HepG2 (cell line): ENCODE results near the gene ARMH3. TPM values are rescaled to one million over a fixed set of nuclear protein-coding genes. Genes with fewer than 3 reads are reported as not detected.

Experiments
- ERF ChIP-seq: IDR thresholded peaks from 2 replicates; pipeline ENCODE4 v1.6.1; 2018; ENCODE audit warnings: missing biosample characterization, missing genetic modification reagents
- IKZF5 ChIP-seq: IDR thresholded peaks from 2 replicates; pipeline ENCODE4 v1.6.1; 2018; ENCODE audit warnings: missing genetic modification reagents, mild to moderate bottlenecking, missing compliant biosample characterization
- SATB2 ChIP-seq: sonication (generic); formaldehyde crosslinking; IDR thresholded peaks from 2 replicates; pipeline ENCODE4 v1.5.0; 2020; ENCODE audit warnings: missing genetic modification reagents
- SKIL ChIP-seq: sonication (generic); formaldehyde crosslinking; IDR thresholded peaks from 2 replicates; pipeline ENCODE4 v1.8.0; 2022; ENCODE audit warnings: missing genetic modification reagents, mild to moderate bottlenecking, moderate library complexity, borderline replicate concordance
- SMARCC2 ChIP-seq: fragments of 450-650 bp; IDR thresholded peaks from 2 replicates; pipeline ENCODE4 v1.6.1; 2017; ENCODE audit warnings: antibody characterized with exemption, mild to moderate bottlenecking
- SRF ChIP-seq: IDR thresholded peaks from 2 replicates; pipeline ENCODE4 v1.6.1; 2011; ENCODE audit warnings: mild to moderate bottlenecking, low read depth, low read length, moderate library complexity
- TRIM24 ChIP-seq: sonication (generic); formaldehyde crosslinking; IDR thresholded peaks from 2 replicates; pipeline ENCODE4 v1.8.0; 2022; ENCODE audit warnings: mild to moderate bottlenecking, missing genetic modification reagents
- USF2 ChIP-seq, 2 experiments: sonication (generic) in 1 of 2; formaldehyde crosslinking in 1 of 2; IDR thresholded peaks; 2 replicates each; pipeline versions ENCODE4 v1.5.1 to v1.6.1; 2011 to 2020; ENCODE audit warnings: borderline replicate concordance in 1 of 2, low read depth in 1 of 2, low read length in 1 of 2, mild to moderate bottlenecking in 1 of 2, missing genetic modification reagents in 1 of 2, moderate library complexity in 1 of 2
- WIZ ChIP-seq: sonication (generic); formaldehyde crosslinking; IDR thresholded peaks from 2 replicates; pipeline ENCODE4 v1.5.1; 2020; ENCODE audit warnings: mild to moderate bottlenecking, missing genetic modification reagents
- ZC3H13 ChIP-seq: sonication (generic); formaldehyde crosslinking; IDR thresholded peaks from 2 replicates; pipeline ENCODE4 v1.8.1; 2023; ENCODE audit warnings: mild to moderate bottlenecking, missing genetic modification reagents, moderate library complexity
- ZNF414 ChIP-seq: sonication (generic); formaldehyde crosslinking; IDR thresholded peaks from 2 replicates; pipeline ENCODE4 v1.5.0; 2020; ENCODE audit warnings: missing genetic modification reagents
- ZNF552 ChIP-seq: sonication (generic); formaldehyde crosslinking; IDR thresholded peaks from 2 replicates; pipeline ENCODE4 v1.9.0; 2022; ENCODE audit warnings: missing genetic modification reagents, mild to moderate bottlenecking, borderline replicate concordance
- ZNF574 ChIP-seq: sonication (generic); formaldehyde crosslinking; IDR thresholded peaks from 2 replicates; pipeline ENCODE4 v1.4.0; 2020; ENCODE audit warnings: missing genetic modification reagents
- ZNF660 ChIP-seq: sonication (generic); formaldehyde crosslinking; IDR thresholded peaks from 2 replicates; pipeline ENCODE4 v1.5.1; 2020; ENCODE audit warnings: mild to moderate bottlenecking, low read depth, missing genetic modification reagents, borderline replicate concordance
- ZNF891 ChIP-seq: sonication (generic); formaldehyde crosslinking; IDR thresholded peaks from 2 replicates; pipeline ENCODE4 v1.5.0; 2020; ENCODE audit warnings: mild to moderate bottlenecking, missing genetic modification reagents
- ZSCAN21 ChIP-seq: sonication (generic); formaldehyde crosslinking; IDR thresholded peaks from 2 replicates; pipeline ENCODE4 v1.8.0; 2022; ENCODE audit warnings: mild to moderate bottlenecking, missing genetic modification reagents, moderate library complexity, borderline replicate concordance
- ZSCAN5A ChIP-seq: sonication (generic); formaldehyde crosslinking; IDR thresholded peaks from 2 replicates; pipeline ENCODE4 v1.8.0; 2022; ENCODE audit warnings: mild to moderate bottlenecking, missing genetic modification reagents, borderline replicate concordance
- polyA plus RNA-seq, 8 experiments: library from polyadenylated mRNA; depleted of rRNA in 3 of 8; stranded (reverse) in 7 of 8; unstranded in 1 of 8; fragments of >200 nt; fragmentation: Illumina TruSeq in 4 of 8; extraction: Trizol in 4 of 8; gene quantifications; 2 replicates each; pipeline versions ENCODE4 v1.2.1 to v1.2.3, GENCODE V29; 2011 to 2016; ENCODE audit warnings: low read depth in 4 of 8, missing spikeins in 1 of 8, mixed read lengths in 1 of 8; ENCODE audit not compliant: insufficient read depth in 1 of 8
- total RNA-seq, 5 experiments: library from RNA; depleted of rRNA; stranded (reverse); fragments of >200 nt; fragmentation: Illumina TruSeq; extraction: Trizol; gene quantifications; 2 replicates each; pipeline ENCODE4 v1.2.3, GENCODE V29; 2016; ENCODE audit warnings: low read depth in 1 of 5

Gene ARMH3
- total and polyA plus RNA-seq, 2 of the 13 experiments (the other 11 are each of a cell fraction or from before 2014, with no cell fraction given) = 8.4 to 16.9 TPM

- no peak for TF ChIP-seq SKIL (CRISPR knock-in tag)
- TF ChIP-seq ZNF891 (CRISPR knock-in tag) = peak; percentile 83
- TF ChIP-seq ZNF552 (CRISPR knock-in tag) = 0 out of 2 replicates have a peak, but pooled peaks have one; percentile 69
- peak; percentile 92 for TF ChIP-seq IKZF5 (CRISPR knock-in tag)
- TF ChIP-seq ZNF660 (CRISPR knock-in tag) = no peak
- TF ChIP-seq ZC3H13 (CRISPR knock-in tag) = peak; percentile 75; the same call in 1 of the 2 replicates
- peak; percentile 88; the same call in 1 of the 2 replicates for TF ChIP-seq ZSCAN21 (CRISPR knock-in tag)
- TF ChIP-seq TRIM24 (CRISPR knock-in tag) = no peak
- no peak for TF ChIP-seq SATB2 (CRISPR knock-in tag)
- TF ChIP-seq ZSCAN5A (CRISPR knock-in tag) = peak; percentile 4; the same call in 1 of the 2 replicates
- peak; percentile 62; the same call in 1 of the 2 replicates for TF ChIP-seq ZNF414 (CRISPR knock-in tag)
- TF ChIP-seq ERF = peak; percentile 30; the same call in 1 of the 2 replicates
- TF ChIP-seq ZNF574 (CRISPR knock-in tag) = peak; percentile 95
- TF ChIP-seq WIZ = no peak
- no peak for TF ChIP-seq USF2 (IDR thresholded peaks at IDR 0.05; ENCODE audit: low read depth, low read length)
- TF ChIP-seq USF2 (CRISPR knock-in tag; IDR thresholded peaks at IDR 0.05; ENCODE audit: borderline replicate concordance) = no peak
- no peak for TF ChIP-seq SMARCC2
- no peak for TF ChIP-seq SRF
Observed at GRCh38 chr10:102055647-102056419, at the start of gene ARMH3 (continued).
